ENCODE data around the gene ARID3A.

The ARID3A gene

DNA sequence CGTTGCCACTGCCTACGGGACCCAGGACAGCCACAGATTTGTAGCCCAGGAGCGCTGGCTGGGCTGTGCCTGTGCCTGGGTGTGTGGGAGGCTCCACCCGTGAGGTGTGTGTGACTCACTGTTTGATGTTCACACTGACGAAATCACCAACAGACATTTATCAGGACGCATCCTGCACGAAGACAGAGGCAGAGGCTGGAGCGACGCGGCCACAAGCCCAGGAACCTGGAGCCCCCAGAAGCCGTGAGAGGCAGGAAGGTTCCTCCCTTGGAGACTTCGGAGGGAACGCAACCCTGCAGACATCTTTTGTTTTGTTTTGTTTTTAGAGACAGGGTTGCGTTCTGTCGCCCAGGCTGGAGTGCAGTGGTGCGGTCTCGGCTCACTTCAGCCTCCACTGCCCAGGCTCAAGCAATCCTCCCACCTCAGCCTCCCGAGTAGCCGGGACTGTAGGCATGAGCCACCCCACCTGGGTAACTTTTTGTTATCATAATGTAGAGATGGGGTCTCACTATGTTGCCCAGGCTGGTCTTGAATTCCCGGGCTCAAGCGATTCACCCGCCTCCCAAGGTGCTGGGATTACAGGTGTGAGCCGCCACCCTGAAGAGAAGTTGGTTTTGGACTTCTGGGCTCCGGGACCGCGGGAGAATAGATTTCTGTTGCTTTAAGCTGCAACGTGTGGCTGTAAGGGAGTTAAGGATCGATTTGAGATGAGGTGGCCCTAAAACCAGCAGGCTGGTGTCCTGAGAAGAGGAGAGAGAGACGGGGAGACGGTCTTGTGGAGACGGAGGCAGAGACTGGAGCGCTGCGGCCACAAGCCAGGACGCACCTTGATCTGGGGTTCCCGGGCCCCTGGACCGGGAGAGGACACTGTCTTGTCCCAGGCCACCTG lies 33.4 kb downstream of the ARID3A start:
- no peak for TF ChIP-seq CTCF (IDR thresholded peaks at IDR 0.05; ENCODE audit: low read depth, low read length)
- H3K4me3 ChIP-seq (ENCODE audit: low read depth, low read length) = no peak overlapping the region

DNA sequence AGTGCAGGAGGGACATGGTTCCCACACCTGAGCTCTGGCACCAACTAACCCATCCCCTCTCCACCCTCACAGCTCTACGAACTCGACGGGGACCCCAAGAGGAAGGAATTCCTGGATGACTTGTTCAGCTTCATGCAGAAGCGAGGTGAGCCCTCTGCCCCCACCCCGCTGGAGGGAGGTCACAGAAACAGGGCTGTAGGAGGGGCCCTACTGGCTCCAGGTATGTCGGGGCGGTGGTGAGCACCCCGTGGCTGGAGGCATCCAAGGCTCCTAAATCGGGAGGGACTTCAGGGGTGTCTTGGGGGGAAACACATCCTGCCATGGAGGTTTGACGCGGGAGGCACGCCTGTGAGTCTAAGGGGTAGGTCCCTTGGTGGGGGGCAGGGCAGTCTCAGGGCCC lies 34.2 kb downstream of the ARID3A start:
- no peak for TF ChIP-seq CTCF (IDR thresholded peaks at IDR 0.05; ENCODE audit: low read depth, low read length)
- H3K4me3 ChIP-seq (ENCODE audit: low read depth, low read length) = no peak overlapping the region

DNA sequence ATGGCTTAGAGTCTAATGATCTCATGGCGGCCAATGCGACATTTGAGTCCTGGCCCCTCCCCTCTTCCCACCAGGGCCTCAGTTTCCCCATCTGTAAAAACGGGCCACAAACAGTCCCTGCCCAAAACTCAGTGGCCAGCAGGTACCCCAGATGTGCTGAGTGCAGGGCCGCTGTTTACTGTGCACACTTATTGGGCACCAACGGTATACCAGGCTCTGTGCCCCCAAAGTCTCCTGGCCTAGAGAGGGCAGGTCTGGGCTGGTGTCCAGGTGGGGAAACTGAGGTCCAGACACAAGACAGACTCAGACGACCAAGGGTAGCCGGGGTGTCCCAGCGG lies 34.7 kb downstream of the ARID3A start:
- no peak for TF ChIP-seq CTCF (IDR thresholded peaks at IDR 0.05; ENCODE audit: low read depth, low read length)
- no peak overlapping the region for H3K4me3 ChIP-seq (ENCODE audit: low read depth, low read length)

- no peak overlapping the region for H3K4me3 ChIP-seq (ENCODE audit: low read depth, low read length)
- no peak for TF ChIP-seq CTCF (IDR thresholded peaks at IDR 0.05; ENCODE audit: low read depth, low read length)
These were observed 36.2 kb downstream of the ARID3A start for GRCh38 chr19:961866-962620.

GRCh38 chr19:962683-963400 lies 37.0 kb downstream of the ARID3A start:
- H3K4me3 ChIP-seq (ENCODE audit: low read depth, low read length) = no peak overlapping the region
- TF ChIP-seq CTCF (IDR thresholded peaks at IDR 0.05; ENCODE audit: low read depth, low read length) = no peak

GRCh38 chr19:963486-963951 lies 37.7 kb downstream of the ARID3A start:
- no peak overlapping the region for H3K4me3 ChIP-seq (ENCODE audit: low read depth, low read length)
- TF ChIP-seq CTCF (IDR thresholded peaks at IDR 0.05; ENCODE audit: low read depth, low read length) = no peak
